ENCODE results near the gene RAD51B.
"Not testable (repeated sequence)": the region's sequence is repeated elsewhere in the genome, so short reads cannot be mapped to it uniquely, and the experiment has no call there.

Gene RAD51B

GRCh38 chr14:67987606-67988005 lies 168.0 kb downstream of the RAD51B start:
- ATAC-seq: no peak

GRCh38 chr14:67988210-67988609 lies 168.6 kb downstream of the RAD51B start:
- ATAC-seq: not testable (repeated sequence)

- ATAC-seq: no peak
Observed at GRCh38 chr14:67990576-67990975, 171.0 kb downstream of the RAD51B start.

GRCh38 chr14:67994531-67994930 lies 175.0 kb downstream of the RAD51B start:
- no peak for ATAC-seq

- ATAC-seq: no peak
Observed at GRCh38 chr14:67996235-67996634, 176.7 kb downstream of the RAD51B start.

GRCh38 chr14:67998834-67999233 lies 179.3 kb downstream of the RAD51B start:
- ATAC-seq: no peak

GRCh38 chr14:67999290-67999689 lies 179.7 kb downstream of the RAD51B start:
- ATAC-seq: no peak

GRCh38 chr14:67999705-68000384 lies 180.3 kb downstream of the RAD51B start:
- no peak for ATAC-seq

- ATAC-seq: no peak
Observed at GRCh38 chr14:68000511-68000910, 180.9 kb downstream of the RAD51B start.

GRCh38 chr14:68008491-68008890 lies 188.9 kb downstream of the RAD51B start:
- ATAC-seq: no peak

GRCh38 chr14:68011406-68012028 lies 191.9 kb downstream of the RAD51B start:
- no peak for ATAC-seq

GRCh38 chr14:68012871-68013270 lies 193.3 kb downstream of the RAD51B start:
- no peak for ATAC-seq

GRCh38 chr14:68013326-68013725 lies 193.7 kb downstream of the RAD51B start:
- no peak for ATAC-seq

GRCh38 chr14:68014771-68015170 lies 195.2 kb downstream of the RAD51B start:
- ATAC-seq: no peak

GRCh38 chr14:68015356-68016254 lies 196.0 kb downstream of the RAD51B start:
- no peak for ATAC-seq

GRCh38 chr14:68016255-68016914 lies 196.8 kb downstream of the RAD51B start:
- no peak for ATAC-seq

- ATAC-seq: no peak
Observed at GRCh38 chr14:68018598-68018997, 199.0 kb downstream of the RAD51B start.

- no peak for ATAC-seq
Observed at GRCh38 chr14:68020493-68020892, 200.9 kb downstream of the RAD51B start.

- no peak for ATAC-seq
Observed at GRCh38 chr14:68020999-68021663, 201.6 kb downstream of the RAD51B start.

- no peak for ATAC-seq
Observed at GRCh38 chr14:68027276-68027675, 207.7 kb downstream of the RAD51B start.

GRCh38 chr14:68028075-68028474 lies 208.5 kb downstream of the RAD51B start:
- ATAC-seq: no peak

GRCh38 chr14:68031011-68031410 lies 211.4 kb downstream of the RAD51B start:
- not testable (repeated sequence) for ATAC-seq

Measured in activated CD4-positive, CD25-positive, alpha-beta regulatory T cell treated with anti-CD3 and anti-CD28 coated beads, Interleukin-2, amount 50 U/mL, for 24 hours (primary cell).